ENCODE measurements around the gene PEX14. TPM values are rescaled to one million over a fixed set of nuclear protein-coding genes. Genes with fewer than 3 reads are reported as not detected.

Gene PEX14
- total and polyA plus RNA-seq, 9 of the 15 experiments (the other 6 are each of a cell fraction or from before 2014, with no cell fraction given) = 2.6 to 45.7 (median 22.7) TPM

- no peak for TF ChIP-seq GABPB2 (CRISPR knock-in tag; conservative IDR thresholded peaks at IDR 0.05)
- no peak for TF ChIP-seq ZNF239 (CRISPR knock-in tag; IDR thresholded peaks at IDR 0.05)
- TF ChIP-seq KAT7 (CRISPR knock-in tag; IDR thresholded peaks at IDR 0.05; ENCODE audit: borderline replicate concordance) = no peak
- no peak for TF ChIP-seq RFX1 (IDR thresholded peaks at IDR 0.05)
- TF ChIP-seq STAT6 (CRISPR knock-in tag; IDR thresholded peaks at IDR 0.05) = no peak
- no peak for TF ChIP-seq ZNF830 (CRISPR knock-in tag; IDR thresholded peaks at IDR 0.05)
- no peak for TF ChIP-seq ZNF41 (CRISPR knock-in tag; conservative IDR thresholded peaks at IDR 0.05)
- TF ChIP-seq HINFP (tag; conservative IDR thresholded peaks at IDR 0.05; ENCODE audit: low read depth) = no peak
- no peak for TF ChIP-seq IRF2 (CRISPR knock-in tag; IDR thresholded peaks at IDR 0.05)
- TF ChIP-seq PBX2 (CRISPR knock-in tag; IDR thresholded peaks at IDR 0.05; ENCODE audit: low read depth) = no peak
- TF ChIP-seq PBX2 (tag; conservative IDR thresholded peaks at IDR 0.05; ENCODE audit: low read depth) = no peak
- no peak for TF ChIP-seq SRSF1 (IDR thresholded peaks at IDR 0.05; ENCODE audit: low read depth, low read length)
- peak; percentile 26; the same call in 1 of the 2 replicates for TF ChIP-seq GABPB1 (CRISPR knock-in tag; IDR thresholded peaks at IDR 0.05)
- TF ChIP-seq CHAMP1 (IDR thresholded peaks at IDR 0.05) = no peak
- no peak for TF ChIP-seq ZC3H4 (CRISPR knock-in tag; IDR thresholded peaks at IDR 0.05; ENCODE audit: borderline replicate concordance)
- no peak for TF ChIP-seq TCF15 (CRISPR knock-in tag; IDR thresholded peaks at IDR 0.05)
- TF ChIP-seq PURB (CRISPR knock-in tag; IDR thresholded peaks at IDR 0.05; ENCODE audit: low read depth) = no peak
- no peak for TF ChIP-seq MTA2 (IDR thresholded peaks at IDR 0.05; ENCODE audit: low read depth)
Observed at GRCh38 chr1:10679496-10680220, 204.9 kb downstream of the PEX14 start (continued).
